Inflammatory macrophage treated with lipopolysaccharide for 1 hour (primary cell): ENCODE results near the gene SP140L.
"Not testable (repeated sequence)": the region's sequence is repeated elsewhere in the genome, so short reads cannot be mapped to it uniquely, and the experiment has no call there.

Experiments
- DNase-seq, 2 donors: peaks; one replicate each; pipeline ENCODE4 v3.0.0-alpha.2; 2020 to 2022

The SP140L gene

DNA sequence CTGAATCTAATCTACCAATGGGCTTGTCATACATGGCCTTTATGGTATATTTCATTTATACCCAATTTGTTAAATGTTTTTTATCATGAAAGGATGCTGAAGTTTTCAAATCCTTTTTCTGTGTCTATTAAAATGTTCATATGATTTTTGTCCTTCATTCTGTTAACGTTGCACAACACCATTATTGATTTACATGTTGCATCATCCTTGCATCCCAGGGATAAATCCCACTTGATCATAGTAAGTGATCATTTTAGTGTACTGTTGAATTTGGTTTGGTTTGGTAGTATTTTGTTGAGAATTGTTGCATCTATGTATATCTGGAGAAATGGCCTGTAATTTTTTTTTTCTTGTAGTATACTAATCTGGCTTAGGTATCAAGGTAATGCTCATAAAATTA, 98.4 kb downstream of the SP140L start:
- DNase-seq = no peak

DNA sequence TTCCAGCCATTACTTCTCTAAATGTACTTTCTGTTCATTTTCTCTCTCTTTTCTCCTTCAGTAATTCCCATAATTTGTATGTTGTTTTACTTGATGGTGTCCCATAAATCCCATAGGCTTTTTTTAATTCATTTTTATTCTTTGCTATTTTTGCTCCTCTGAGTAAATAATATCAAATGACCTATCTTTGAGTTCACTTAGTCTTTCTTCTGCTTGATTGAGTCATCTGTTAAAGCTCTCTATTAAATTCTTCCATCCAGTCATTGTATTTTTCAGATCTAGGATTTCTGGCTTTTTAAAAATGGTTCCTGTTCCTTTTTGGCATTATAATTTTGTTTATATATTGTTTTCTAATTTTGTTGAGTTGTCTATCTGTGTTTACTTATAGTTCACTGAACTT, 102.5 kb downstream of the SP140L start:
- no peak for DNase-seq

DNA sequence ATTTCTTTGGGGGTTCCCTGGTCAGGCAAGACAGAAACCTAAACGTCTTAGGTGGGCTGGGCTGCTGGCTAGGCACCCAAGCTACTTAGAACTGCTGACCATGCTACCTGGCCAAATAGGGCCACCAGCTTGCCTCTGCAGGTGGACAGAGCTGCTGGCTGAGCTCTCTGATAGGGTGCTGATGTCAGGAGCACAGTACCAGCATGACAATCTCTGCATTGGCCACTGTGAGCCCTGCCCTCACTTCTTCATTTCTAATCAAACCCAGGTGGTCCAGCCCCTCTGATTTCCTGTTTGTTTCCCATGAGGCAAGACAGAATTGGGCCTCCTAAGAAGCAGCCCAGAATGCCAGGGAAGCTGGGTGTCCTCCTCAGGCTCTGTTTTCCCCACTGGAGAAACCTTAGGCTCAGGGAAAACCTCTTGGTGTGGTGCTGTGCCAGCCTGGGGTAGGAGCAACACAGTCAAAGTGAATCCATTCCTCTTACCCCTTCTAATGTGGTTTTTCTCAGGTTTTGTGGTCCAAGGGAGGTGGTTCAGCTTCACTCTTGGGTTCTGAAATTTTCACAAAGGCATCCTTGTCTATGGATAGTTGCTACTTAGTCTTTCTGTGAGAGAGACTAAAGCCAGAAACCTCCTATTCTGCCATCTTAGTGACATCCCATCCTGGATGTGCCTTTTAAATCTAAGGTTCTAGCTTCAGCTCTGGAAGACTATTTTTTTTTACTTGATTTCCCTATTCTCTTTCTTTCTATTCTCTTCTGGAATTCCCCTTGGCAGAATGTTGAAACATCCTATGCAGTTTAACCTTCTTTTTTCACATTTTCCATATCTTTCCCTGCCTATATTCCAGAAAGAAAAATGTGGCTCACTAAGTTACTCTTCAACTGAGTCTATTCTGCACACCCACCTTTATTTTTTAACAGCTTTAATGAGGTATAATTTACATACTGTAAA, 104.2 kb downstream of the SP140L start:
- no peak for DNase-seq

DNA sequence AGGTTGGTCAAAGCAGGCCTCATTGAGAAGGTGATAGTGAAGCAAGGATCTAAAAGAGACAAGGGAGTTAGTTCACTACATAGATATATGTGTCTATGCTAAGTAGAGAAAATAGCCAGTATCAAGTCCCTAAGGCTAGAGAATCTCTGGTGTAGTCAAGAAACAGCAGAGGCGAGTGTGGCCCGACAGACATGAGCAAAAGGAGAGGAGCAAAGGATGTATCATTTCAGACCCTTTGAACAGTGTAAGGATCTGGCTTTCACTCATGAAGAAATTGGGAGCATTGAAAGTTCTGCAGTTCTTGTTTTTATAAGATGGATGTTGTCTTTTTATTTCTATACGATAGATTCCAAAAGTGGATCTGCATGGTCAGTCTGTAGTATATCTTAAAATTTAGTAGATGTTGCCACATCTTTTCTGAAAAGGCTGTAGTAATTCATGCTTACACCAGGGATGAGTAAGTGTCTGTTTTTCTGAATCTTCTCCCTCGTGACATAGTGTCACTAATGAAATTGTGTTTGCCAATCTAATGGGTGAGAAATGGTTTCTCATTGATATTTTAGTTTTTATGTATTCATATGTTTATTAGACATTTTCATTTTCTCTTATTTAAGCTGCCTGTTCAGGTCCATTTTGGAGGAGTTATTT, 107.8 kb downstream of the SP140L start:
- DNase-seq = peak; percentile 69 to 78

DNA sequence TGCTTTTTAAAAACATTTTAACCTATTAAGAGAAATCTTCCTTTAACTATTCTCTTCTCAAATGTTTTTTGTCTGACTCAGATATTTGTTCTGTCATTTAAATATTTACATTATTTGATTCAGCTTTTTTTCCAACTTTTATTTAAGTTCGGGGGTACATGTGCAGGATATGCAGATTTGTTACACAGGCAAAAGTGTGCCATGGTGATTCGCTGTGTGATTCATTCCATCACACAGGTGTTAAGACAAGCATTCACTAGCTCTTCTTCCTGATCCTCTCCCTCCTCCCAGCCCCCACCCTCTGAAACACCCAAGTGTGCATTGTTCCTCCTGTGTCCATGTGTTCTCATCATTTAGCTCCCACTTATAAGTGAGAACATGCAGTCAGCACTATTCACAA, 108.4 kb downstream of the SP140L start:
- no peak for DNase-seq

DNA sequence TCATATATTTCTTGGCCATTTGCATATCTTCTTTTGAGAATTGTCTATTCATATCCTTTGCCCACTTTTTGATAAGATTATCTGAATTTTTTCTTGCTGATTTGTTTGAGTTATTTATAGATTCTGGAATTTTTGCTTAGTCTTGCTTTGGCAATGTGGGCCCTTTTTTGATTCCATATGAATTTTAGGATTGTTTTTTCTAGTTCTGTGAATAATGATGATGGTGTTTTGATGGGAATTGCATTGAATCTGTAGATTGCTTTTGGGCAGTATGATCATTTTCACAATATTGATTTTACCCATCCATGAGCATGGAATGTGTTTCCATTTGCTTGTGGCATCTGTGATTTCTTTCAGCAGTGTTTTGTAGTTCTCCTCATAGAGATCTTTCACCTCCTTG, 112.1 kb downstream of the SP140L start:
- DNase-seq = not testable (repeated sequence)

DNA sequence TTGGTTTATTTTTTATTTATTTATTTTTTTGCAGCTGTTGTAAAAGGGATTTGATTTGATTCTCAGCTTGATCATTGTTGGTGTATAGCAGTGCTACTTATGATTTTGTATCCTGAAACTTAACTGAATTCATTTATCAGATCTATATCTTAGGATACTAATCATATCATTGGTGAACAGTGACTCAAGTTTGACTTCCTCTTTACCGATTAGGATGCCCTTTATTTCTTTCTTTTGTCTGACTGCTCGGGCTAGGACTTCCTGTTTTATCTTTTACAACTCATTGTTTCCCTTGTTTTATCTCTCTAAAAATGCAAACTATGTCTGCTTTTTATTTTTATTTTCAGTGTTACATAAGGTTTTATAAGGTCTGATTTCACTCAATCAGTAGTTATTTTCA, 112.6 kb downstream of the SP140L start:
- peak; percentile 49 to 53 for DNase-seq

DNA sequence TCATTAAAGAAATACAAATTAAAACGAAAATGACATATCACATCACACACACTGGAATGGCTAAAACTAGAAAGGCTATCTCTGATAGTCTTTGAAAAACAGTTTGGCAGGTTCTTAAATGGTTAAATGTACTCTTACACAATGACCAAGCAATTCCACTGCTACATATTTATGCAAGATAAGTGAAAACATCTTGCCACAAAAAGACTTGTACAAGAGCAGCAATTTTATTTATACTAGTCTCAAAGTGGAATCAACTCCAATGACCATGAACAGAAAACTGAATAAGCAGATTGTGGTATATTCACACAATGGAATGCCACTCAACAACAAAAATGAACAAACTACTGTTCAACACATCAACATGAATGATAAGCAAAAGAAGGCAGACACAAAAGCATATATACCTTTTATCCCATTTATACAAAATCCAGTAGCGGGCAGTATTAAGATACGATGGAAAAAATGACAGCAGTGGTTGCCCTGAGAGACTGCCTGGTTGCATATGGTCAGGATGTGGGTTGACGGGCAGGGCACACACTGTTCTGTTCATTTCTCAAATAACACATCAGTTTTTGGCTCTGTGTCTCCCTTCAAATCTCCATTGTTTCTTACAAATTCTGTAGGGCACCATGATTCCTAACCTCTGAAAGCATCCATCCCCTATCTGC, 114.4 kb downstream of the SP140L start:
- DNase-seq = no peak

DNA sequence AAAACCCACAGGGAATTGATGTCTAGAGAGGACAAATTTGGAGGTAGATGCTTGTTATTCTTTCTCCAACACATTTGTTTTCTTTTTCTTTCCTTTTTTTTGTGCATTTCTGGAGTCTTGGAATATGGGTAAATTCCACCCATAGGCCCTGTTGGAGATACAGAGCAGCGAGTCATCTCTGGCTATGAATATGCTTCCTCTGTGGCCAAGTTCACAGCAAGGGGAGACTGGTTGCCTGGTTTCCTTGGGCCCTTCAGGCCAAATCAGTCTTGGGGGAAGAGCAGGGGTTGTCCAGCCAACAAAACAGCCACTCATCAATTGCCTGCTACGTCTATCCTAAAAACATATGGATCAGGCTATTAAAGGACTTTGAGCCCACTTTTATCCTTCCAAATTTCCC, 116.5 kb downstream of the SP140L start:
- no peak for DNase-seq

DNA sequence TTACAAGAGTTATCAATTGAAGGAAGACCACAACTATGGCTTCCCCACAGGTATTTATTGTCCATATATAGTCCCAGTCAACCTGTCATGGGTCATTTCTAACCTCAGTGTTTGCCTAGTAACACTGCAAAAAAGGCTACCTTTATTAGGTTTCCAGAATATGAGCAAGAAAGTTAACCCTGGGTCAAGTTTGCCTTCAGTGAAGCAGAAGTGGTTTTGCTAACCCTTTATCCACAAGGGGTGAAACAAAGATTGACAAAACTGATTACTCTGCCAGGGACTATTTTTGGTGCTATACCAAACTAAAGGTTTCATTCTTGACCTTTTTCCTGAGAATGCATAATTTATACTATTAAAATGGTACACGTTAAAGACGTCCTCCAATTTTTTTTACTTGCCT, 117.8 kb downstream of the SP140L start:
- DNase-seq = no peak

DNA sequence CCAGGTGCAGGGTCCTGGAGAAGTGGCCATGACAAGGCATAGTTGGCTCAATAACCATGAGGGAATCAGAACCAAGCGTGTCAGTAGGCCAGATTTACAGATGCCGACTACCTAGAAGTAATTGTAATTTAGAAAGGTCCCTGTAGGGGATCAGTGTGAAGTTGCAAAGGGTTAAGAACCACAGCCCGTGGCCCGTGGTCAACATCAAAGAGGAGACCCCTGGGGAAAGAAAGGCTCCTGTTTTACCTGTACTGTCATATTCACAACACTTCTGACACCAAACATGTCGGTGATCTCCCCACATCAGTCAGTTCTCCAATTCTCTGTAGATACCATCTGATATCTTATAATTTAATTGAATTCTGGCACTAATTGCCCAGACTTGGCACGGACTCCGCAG, 120.0 kb downstream of the SP140L start:
- no peak for DNase-seq

DNA sequence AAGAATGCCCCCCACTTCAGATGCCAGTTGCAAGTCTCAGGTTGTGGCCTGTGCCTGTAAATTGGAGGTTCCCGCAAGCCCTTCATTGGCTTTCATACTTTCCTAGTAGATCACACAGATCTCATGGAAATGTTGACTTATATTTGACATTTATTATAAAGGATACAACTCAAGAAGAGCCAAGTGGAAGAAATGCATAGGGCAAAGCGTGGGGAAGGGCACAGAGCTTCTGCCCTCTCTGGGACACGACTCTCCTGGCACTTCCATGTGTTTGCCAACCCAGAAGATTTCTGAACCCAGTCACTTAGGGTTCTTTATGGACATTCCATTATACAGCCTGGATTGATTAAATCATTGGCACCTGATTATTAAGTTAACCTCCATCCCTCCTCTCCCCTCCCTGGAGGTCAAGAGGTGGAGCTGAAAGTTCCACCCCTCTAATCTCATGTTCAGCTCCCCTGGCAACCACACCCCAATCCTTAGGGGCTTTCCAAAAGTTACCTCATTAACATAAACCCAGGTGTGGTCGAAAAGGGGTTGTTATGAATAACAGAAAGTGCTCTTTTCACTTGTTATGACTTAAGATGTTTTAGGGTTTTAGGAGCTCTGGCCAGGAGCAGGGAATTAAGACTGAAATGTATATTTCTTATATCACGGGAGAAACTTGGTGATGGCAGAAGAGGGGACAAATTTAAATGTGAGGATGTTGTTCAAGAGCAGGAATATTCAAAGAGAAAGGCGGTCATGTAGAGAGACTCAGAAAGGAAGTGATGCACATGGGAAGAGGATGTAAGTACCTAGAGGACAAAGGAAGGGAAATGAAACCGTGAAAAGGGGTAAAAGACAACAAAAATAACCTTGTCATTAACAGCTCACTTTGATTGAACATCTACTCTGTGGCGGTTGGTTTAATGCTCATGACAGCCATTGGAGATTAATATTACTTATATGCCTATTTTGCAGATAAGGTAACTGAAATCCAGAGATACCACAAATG, 120.8 kb downstream of the SP140L start:
- DNase-seq = no peak

DNA sequence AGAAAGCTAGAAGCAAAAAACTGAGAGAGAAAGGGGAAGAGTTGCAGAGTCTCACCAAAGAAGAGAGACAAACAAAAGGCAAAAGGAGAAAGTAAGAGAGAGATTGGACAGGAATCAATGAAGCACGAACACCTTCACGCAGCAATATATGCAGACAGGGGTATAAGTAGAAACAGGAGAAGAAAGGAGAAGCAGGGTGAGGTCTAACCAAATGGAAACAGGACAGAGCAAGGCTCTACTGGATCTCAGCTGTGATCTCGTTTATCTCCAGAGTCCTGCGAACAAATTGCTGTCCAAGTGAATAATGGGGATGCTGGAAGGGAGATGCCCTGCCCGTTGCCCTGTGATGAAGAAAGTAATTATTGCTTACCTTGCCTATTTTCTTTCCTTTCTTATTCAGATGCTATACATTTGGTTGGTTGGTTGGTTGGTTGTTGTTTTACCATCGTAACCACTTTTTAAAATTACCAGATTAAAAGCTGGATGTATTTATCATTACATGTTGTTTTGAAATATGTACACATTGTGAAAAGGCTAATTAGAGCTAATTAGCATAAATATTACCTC, 123.0 kb downstream of the SP140L start:
- DNase-seq = no peak

DNA sequence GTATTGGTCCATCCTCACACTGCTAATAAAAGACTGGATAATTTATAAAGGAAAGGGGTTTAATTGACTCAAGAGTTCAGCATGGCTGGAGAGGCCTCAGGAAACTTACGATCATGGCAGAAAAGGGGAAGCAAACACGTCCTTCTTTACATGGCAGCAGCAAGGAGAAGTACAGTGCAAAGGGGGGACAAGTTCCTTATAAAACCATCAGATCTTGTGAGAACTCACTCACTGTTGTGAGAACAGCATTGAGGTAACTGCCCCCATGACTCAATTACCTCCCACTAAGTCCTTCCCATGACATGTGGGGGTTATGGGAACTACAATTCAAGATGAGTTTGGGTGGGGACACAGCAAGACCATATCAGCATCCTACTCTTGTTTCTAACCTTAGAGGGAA, 126.0 kb downstream of the SP140L start:
- DNase-seq = peak; percentile 35 to 56
